Fibroblast of villous mesenchyme (primary cell): ENCODE measurements around the gene KLHL20. TPM values are rescaled to one million over a fixed set of nuclear protein-coding genes. Genes with fewer than 3 reads are reported as not detected.
"Not testable (repeated sequence)": the region's sequence is repeated elsewhere in the genome, so short reads cannot be mapped to it uniquely, and the experiment has no call there.

ENCODE experiments used
- DNase-seq: peaks from one replicate; pipeline ENCODE4 v3.0.0-alpha.2; 2010; ENCODE audit warnings: low read depth
- H3K4me3 ChIP-seq: 2 replicates; pipeline ENCODE4 v1.5.1; 2011; ENCODE audit warnings: low read depth, mild to moderate bottlenecking, low read length
- CTCF ChIP-seq: IDR thresholded peaks from 2 replicates; pipeline ENCODE4 v1.5.1; 2012; ENCODE audit warnings: low read depth, mild to moderate bottlenecking, low read length; ENCODE audit not compliant: insufficient read depth
- total RNA-seq: library from RNA; depleted of rRNA; stranded (reverse); fragments of >200 nt; gene quantifications from 2 replicates; pipeline ENCODE4 v1.2.3, GENCODE V29; 2012

Gene KLHL20
- total RNA-seq, 1 donor, result 33.2 TPM

GRCh38 chr1:173693238-173693637 lies 21.5 kb upstream of the KLHL20 start:
- DNase-seq, result no peak
- H3K4me3 ChIP-seq, result no peak overlapping the region
- TF ChIP-seq CTCF, result no peak

- H3K4me3 ChIP-seq, DNase-seq: not testable (repeated sequence)
Measured at GRCh38 chr1:173701299-173701698, 13.5 kb upstream of the KLHL20 start.

- DNase-seq, result no peak
- no peak for TF ChIP-seq CTCF
- H3K4me3 ChIP-seq, result no peak overlapping the region
Measured at GRCh38 chr1:173702736-173703135, 12.0 kb upstream of the KLHL20 start.

GRCh38 chr1:173705117-173705516 lies 9.7 kb upstream of the KLHL20 start:
- H3K4me3 ChIP-seq, result no peak overlapping the region
- TF ChIP-seq CTCF, result no peak
- no peak for DNase-seq

- DNase-seq, result no peak
- no peak for TF ChIP-seq CTCF
- no peak overlapping the region for H3K4me3 ChIP-seq
Measured at GRCh38 chr1:173708787-173709186, 6.0 kb upstream of the KLHL20 start.

- no peak for TF ChIP-seq CTCF
- DNase-seq, result no peak
- H3K4me3 ChIP-seq, result peak overlapping the region; percentile 90
Measured at GRCh38 chr1:173714441-173714758, 381 bp upstream of the KLHL20 start.

- DNase-seq, result no peak
- H3K4me3 ChIP-seq, result peak overlapping the region; percentile 90
- TF ChIP-seq CTCF, result no peak
Measured at GRCh38 chr1:173715538-173715844, 710 bp downstream of the KLHL20 start.

GRCh38 chr1:173717238-173717637 lies 2.5 kb downstream of the KLHL20 start:
- no peak for TF ChIP-seq CTCF
- no peak overlapping the region for H3K4me3 ChIP-seq
- no peak for DNase-seq

- not testable (repeated sequence) for DNase-seq, H3K4me3 ChIP-seq
Measured at GRCh38 chr1:173731331-173731730, 16.6 kb downstream of the KLHL20 start.
